Erythroblast (primary cell): Measurements from ENCODE around the gene FAM89B.

ENCODE experiments used
- GATA1 ChIP-seq: IDR thresholded peaks from 2 replicates; pipeline ENCODE4 v1.6.1; 2011; ENCODE audit warnings: low read depth, mild to moderate bottlenecking, control low read depth, low read length, moderate library complexity
- POLR2A ChIP-seq: IDR thresholded peaks from 2 replicates; pipeline ENCODE4 v1.6.1; 2011; ENCODE audit warnings: mild to moderate bottlenecking, low read length

- no peak for TF ChIP-seq POLR2A
- no peak for TF ChIP-seq GATA1
These were observed 19.9 kb downstream of the FAM89B start for GRCh38 chr11:65591939-65592857.
